ENCODE measurements around the gene PPP1R1C.

PPP1R1C gene

DNA sequence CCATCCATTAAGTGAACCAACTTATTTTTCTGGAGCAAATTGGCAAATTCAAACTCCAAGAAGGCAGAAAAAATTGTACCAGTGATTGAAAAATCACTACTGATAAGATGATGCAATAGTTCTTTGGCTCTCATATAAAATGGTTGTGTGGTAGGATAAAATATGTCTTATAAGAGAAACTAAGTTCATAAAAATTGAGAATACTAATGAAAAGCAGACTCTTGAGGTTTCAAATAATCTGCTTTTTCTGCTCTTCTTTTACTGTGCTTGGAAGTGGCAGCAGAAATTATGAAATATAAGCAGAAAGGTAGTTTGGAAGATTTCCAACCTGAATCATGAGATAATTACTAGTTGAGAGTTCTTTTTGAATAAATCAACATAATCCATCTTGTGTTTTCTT is 61.9 kb downstream of the PPP1R1C start:
- no peak for DNase-seq (ENCODE audit: low spot score)

DNA sequence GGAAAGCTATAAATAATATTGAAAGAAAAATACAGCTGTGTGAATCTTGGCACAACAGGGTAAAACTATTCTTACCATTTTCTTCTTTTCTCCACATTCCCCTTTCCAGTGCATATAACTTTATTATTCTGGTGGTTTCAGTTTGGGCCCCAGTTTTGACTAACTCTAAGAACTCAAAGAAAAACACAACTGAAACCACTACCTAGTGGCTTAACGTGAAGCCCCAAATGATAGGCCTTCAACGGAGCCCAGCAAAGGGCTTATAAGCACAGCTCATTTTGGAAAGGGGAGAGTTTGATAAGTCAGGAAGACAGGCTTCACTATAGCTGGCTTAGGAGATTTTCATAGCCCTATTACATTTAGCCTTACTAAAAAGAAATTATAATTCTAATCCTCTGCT is 62.4 kb downstream of the PPP1R1C start:
- DNase-seq (ENCODE audit: low spot score), result no peak
- TF ChIP-seq, protein P1, sequence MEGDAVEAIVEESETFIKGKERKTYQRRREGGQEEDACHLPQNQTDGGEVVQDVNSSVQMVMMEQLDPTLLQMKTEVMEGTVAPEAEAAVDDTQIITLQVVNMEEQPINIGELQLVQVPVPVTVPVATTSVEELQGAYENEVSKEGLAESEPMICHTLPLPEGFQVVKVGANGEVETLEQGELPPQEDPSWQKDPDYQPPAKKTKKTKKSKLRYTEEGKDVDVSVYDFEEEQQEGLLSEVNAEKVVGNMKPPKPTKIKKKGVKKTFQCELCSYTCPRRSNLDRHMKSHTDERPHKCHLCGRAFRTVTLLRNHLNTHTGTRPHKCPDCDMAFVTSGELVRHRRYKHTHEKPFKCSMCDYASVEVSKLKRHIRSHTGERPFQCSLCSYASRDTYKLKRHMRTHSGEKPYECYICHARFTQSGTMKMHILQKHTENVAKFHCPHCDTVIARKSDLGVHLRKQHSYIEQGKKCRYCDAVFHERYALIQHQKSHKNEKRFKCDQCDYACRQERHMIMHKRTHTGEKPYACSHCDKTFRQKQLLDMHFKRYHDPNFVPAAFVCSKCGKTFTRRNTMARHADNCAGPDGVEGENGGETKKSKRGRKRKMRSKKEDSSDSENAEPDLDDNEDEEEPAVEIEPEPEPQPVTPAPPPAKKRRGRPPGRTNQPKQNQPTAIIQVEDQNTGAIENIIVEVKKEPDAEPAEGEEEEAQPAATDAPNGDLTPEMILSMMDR (IDR thresholded peaks at IDR 0.05; ENCODE audit: extremely low read depth, missing control alignments), result no peak

More for the DNA sequence above, 61.9 kb downstream of the PPP1R1C start:
- TF ChIP-seq, protein P1 (IDR thresholded peaks at IDR 0.05; ENCODE audit: extremely low read depth, missing control alignments), result no peak

DNA sequence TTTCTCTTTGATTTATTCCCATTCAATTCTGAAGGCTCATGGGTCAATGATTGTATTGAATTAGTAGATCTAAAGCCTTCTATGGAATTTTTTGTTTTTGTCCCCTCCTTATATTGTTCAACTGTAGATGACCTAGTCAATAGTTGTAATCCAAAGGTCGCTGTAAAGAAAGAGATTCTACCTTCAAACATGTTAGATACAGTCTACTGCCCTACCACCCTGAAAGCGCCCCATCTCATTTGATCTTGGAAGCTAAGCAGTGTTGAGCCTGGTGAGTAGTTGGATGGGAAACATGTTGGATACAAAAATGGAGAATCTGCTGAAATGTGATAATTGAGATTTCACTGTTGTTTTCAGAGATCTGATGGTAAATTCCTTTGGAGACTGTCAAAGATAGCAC is 63.0 kb downstream of the PPP1R1C start:
- TF ChIP-seq, protein P1 (IDR thresholded peaks at IDR 0.05; ENCODE audit: extremely low read depth, missing control alignments), result no peak
- no peak for DNase-seq (ENCODE audit: low spot score)

DNA sequence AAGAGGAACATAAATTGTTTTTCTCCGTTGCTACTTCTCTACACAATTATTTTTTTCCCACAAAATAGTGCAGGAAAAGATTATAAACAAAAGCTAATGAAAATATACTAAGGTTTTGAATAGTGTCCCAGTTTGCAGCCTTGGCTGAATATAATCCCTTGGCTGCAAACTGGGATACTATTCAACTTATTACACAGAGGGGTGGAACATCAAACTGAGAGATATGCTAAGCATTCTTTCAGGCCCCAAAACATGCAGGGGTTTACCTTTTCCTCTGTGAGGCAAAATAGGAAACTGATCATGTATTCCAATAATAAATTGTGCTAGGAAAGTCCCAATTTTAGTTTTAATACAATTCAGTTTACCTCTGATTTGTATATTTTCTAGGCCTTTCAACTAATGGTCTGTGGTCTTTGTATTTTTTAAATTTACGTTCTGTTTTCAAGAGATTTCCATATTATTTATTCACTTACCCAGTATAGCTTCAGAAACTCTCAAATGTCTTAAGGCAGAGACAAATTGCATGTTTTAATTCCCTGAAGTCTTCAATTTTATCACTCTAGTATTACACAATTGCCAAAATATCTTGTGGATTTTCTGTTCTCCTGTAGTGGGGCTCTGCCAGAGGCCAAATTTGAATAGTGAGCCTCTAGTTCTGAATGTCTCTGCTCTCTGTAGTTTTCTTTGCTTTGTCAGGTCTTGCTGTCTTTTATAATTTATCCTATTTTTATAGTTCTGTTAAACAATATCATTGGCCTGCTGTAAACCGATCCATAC is 63.9 kb downstream of the PPP1R1C start:
- TF ChIP-seq, protein P1 (IDR thresholded peaks at IDR 0.05; ENCODE audit: extremely low read depth, missing control alignments), result no peak
- DNase-seq (ENCODE audit: low spot score), result no peak

DNA sequence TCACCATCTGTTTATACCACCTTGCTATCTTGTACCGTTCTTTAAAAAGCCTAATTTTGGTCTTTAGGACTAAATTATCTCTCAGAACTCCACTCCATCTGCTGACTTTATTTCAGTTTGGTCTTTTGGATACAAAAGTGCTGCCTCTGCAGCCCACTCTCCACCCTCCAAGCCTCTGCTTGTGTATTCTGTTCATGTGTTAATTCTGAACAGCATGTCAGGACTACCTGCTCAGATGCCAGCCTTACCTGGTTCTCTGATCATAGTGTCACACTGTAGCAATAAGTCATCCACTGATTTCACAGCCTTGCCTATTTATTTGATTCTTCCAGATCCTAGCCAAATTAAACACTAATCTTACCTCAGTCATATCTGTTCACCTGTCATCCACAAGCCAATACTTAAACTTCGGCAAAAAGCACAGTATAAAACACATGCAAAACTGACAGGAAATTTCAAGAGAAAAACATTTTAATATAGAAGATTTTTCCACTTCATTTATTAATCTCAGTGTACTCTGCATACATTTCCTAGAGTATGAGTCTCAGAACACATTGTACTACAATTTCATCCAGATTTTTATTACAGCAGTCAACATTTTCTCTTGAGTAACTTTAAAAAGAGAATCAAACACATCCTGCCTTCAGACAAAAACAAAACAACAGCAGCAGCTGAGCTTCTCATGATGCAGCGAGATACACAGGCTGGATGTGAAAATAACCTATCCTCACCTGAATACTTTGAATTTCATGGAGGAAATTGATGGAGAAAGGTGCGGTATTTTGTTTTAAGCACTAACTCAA is 64.9 kb downstream of the PPP1R1C start:
- TF ChIP-seq, protein P1 (IDR thresholded peaks at IDR 0.05; ENCODE audit: extremely low read depth, missing control alignments), result no peak
- DNase-seq (ENCODE audit: low spot score), result no peak

DNA sequence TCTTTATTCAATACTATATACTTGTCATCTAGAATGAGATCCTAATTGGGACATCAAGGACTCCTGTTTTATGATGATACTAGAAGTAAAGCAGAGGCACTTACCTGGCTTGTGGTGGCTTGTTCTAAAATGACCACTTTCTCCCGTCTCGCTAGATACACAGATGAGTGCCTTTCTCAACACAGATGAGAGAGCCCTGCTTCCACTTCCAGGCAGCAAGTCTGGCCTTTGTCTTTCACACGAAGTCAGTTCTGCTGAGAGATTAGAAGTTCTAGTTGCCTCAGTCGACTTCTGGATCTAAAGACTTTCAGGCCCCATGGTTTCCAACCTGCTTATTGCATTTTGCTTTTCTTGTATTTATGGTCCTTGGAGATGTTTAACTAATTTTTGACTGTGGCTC is 70.3 kb downstream of the PPP1R1C start:
- TF ChIP-seq, protein P1 (IDR thresholded peaks at IDR 0.05; ENCODE audit: extremely low read depth, missing control alignments), result no peak
- no peak for DNase-seq (ENCODE audit: low spot score)

DNA sequence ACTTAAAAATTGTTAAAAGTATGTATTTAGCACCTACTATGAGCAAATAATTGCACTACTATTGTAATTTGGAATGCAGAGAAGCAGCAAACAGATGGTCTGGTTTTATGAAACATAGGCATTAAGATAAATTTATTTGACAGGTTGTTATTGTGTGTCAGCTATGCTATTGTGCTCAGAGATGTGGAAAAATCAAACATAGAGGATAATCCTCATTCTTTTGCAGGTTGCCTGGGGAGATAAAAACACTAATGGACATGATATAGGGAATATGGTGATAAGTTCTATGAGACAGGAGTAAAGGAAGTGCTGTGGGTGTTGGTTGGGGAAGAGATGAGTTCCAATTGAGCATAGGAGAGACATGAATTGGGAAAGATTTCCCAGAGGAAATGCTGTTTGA is 71.3 kb downstream of the PPP1R1C start:
- TF ChIP-seq, protein P1 (IDR thresholded peaks at IDR 0.05; ENCODE audit: extremely low read depth, missing control alignments), result no peak
- no peak for DNase-seq (ENCODE audit: low spot score)

Measured in GM20000 (cell line).